Loucy (cell line): ENCODE measurements around the gene TSC2.

Source experiments
- H2AFZ ChIP-seq: fragments of 200-600 bp; sonication (generic); 2 replicates; pipeline ENCODE4 v1.6.0; 2016; ENCODE audit warnings: antibody characterized with exemption, mild to moderate bottlenecking, low read length, moderate library complexity
- H3F3A ChIP-seq: fragments of 200-600 bp; 2 replicates; pipeline ENCODE4 v1.6.0; 2016; ENCODE audit warnings: antibody characterized with exemption, low read depth, mild to moderate bottlenecking
- H3K27me3 ChIP-seq: fragments of 200-600 bp; sonication (generic); 2 replicates; pipeline ENCODE4 v1.6.1; 2014; ENCODE audit warnings: low read length, mild to moderate bottlenecking; ENCODE audit not compliant: insufficient read depth, poor library complexity, severe bottlenecking
- H3K36me3 ChIP-seq: fragments of 200-600 bp; sonication (generic); 2 replicates; pipeline ENCODE4 v1.6.1; 2016; ENCODE audit warnings: low read length; ENCODE audit not compliant: insufficient read depth
- H3K4me1 ChIP-seq: fragments of 200-600 bp; sonication (generic); 2 replicates; pipeline ENCODE4 v1.5.1; 2014; ENCODE audit warnings: low read length, mild to moderate bottlenecking; ENCODE audit not compliant: insufficient read depth, poor library complexity, severe bottlenecking
- H3K4me2 ChIP-seq: fragments of 200-600 bp; sonication (generic); 2 replicates; pipeline ENCODE4 v1.6.0; 2014; ENCODE audit warnings: antibody characterized with exemption, low read length, low read depth, mild to moderate bottlenecking; ENCODE audit not compliant: poor library complexity, severe bottlenecking
- H3K4me3 ChIP-seq: fragments of 200-600 bp; sonication (generic); 2 replicates; pipeline ENCODE4 v1.5.1; 2014; ENCODE audit warnings: low read length, mild to moderate bottlenecking, mixed read lengths; ENCODE audit not compliant: poor library complexity, severe bottlenecking
- H3K79me2 ChIP-seq: fragments of 200-600 bp; sonication (generic); 2 replicates; pipeline ENCODE4 v1.6.1; 2014; ENCODE audit warnings: low read length; ENCODE audit not compliant: insufficient read depth
- H3K9ac ChIP-seq: fragments of 200-600 bp; sonication (generic); 2 replicates; pipeline ENCODE4 v1.6.0; 2014; ENCODE audit warnings: mild to moderate bottlenecking, low read depth, low read length, moderate library complexity; ENCODE audit not compliant: poor library complexity, severe bottlenecking
- H3K9me2 ChIP-seq: fragments of 200-600 bp; sonication (generic); replicated peaks from 2 replicates; pipeline ENCODE4 v1.6.1; 2016; ENCODE audit warnings: low read depth, low read length, mixed read lengths
- H3K9me3 ChIP-seq: fragments of 200-600 bp; sonication (generic); 2 replicates; pipeline ENCODE4 v1.6.1; 2014; ENCODE audit warnings: mild to moderate bottlenecking, antibody characterized with exemption, low read length, low read depth; ENCODE audit not compliant: insufficient read depth
- H4K20me1 ChIP-seq: fragments of 200-600 bp; sonication (generic); 2 replicates; pipeline ENCODE4 v1.6.0; 2014; ENCODE audit warnings: antibody characterized with exemption, low read length, mild to moderate bottlenecking; ENCODE audit not compliant: insufficient read depth, poor library complexity, severe bottlenecking
- CTCF ChIP-seq: fragments of 200-600 bp; sonication (generic); conservative IDR thresholded peaks from 2 replicates; pipeline ENCODE4 v1.5.1; 2014; ENCODE audit warnings: mild to moderate bottlenecking, antibody characterized with exemption, low read length
- EZH2phosphoT487 ChIP-seq: fragments of 200-600 bp; IDR thresholded peaks from 2 replicates; pipeline ENCODE4 v1.6.1; 2018; ENCODE audit warnings: antibody characterized with exemption, mild to moderate bottlenecking, moderate library complexity, borderline replicate concordance

TSC2 gene

GRCh38 chr16:2087748-2088631 is 40.2 kb downstream of the TSC2 start:
- Histone ChIP-seq H3K9me2 (no peaks in the 10 kb centered on the region), H3K9me3 (no peaks in the 10 kb centered on the region), H3K4me1 (no peaks in the 10 kb centered on the region), H3K27me3 (no peaks in the 10 kb centered on the region), H3F3A (no peaks in the 10 kb centered on the region), H3K4me3 (no peak overlapping the region), H2AFZ (no peak overlapping the region), H3K36me3 (no peaks in the 10 kb centered on the region), H3K9ac (no peak overlapping the region), H4K20me1 (no peaks in the 10 kb centered on the region), H3K4me2 (no peak overlapping the region), H3K79me2 (no peaks in the 10 kb centered on the region)
- TF ChIP-seq EZH2phosphoT487 (no peak), CTCF (no peak)

GRCh38 chr16:2088759-2089358 is 41.1 kb downstream of the TSC2 start:
- Histone ChIP-seq H3K9me2 (no peaks in the 10 kb centered on the region), H3K9me3 (no peaks in the 10 kb centered on the region), H3K4me2 (no peak overlapping the region), H3F3A (no peaks in the 10 kb centered on the region), H3K36me3 (no peaks in the 10 kb centered on the region), H4K20me1 (no peaks in the 10 kb centered on the region), H3K4me3 (no peak overlapping the region), H3K27me3 (no peaks in the 10 kb centered on the region), H2AFZ (no peak overlapping the region), H3K9ac (no peak overlapping the region), H3K79me2 (no peaks in the 10 kb centered on the region), H3K4me1 (no peaks in the 10 kb centered on the region)
- no peak for TF ChIP-seq EZH2phosphoT487
- no peak for TF ChIP-seq CTCF

GRCh38 chr16:2089706-2090480 is 42.1 kb downstream of the TSC2 start:
- Histone ChIP-seq H3K9ac (no peak overlapping the region), H3K9me3 (no peaks in the 10 kb centered on the region), H4K20me1 (no peaks in the 10 kb centered on the region), H3K9me2 (no peaks in the 10 kb centered on the region), H3K79me2 (no peaks in the 10 kb centered on the region), H3K27me3 (no peaks in the 10 kb centered on the region), H2AFZ (no peak overlapping the region), H3F3A (no peaks in the 10 kb centered on the region), H3K4me2 (no peak overlapping the region), H3K4me1 (no peaks in the 10 kb centered on the region), H3K36me3 (no peaks in the 10 kb centered on the region), H3K4me3 (no peak overlapping the region)
- TF ChIP-seq CTCF (no peak), EZH2phosphoT487 (no peak)
